ENCODE results near the gene ZNF827. TPM values are rescaled to one million over a fixed set of nuclear protein-coding genes. Genes with fewer than 3 reads are reported as not detected.

Gene ZNF827
- total RNA-seq, 1 donor from 2014 or later: 19.5 TPM

GRCh38 chr4:145820407-145820806 is 118.2 kb downstream of the ZNF827 start:
- no peak for DNase-seq (ENCODE audit: low spot score in 2 of 2)
- no peak overlapping the region for H3K27ac ChIP-seq

GRCh38 chr4:145819853-145820181 is 118.8 kb downstream of the ZNF827 start:
- no peak overlapping the region for H3K4me3 ChIP-seq
- intact Hi-C loops (cut with DNase I): no loop called here
- TF ChIP-seq CTCF (IDR thresholded peaks at IDR 0.05): no peak
- H3K27ac ChIP-seq: no peak overlapping the region
- no peaks in the 10 kb centered on the region for H3K9me3 ChIP-seq
- no peaks in the 10 kb centered on the region for H3K36me3 ChIP-seq
- no peak for DNase-seq (ENCODE audit: low spot score in 2 of 2)
- H3K27me3 ChIP-seq: no peaks in the 10 kb centered on the region
- no peaks in the 10 kb centered on the region for H3K4me1 ChIP-seq

More at GRCh38 chr4:145820407-145820806, 118.2 kb downstream of the ZNF827 start:
- no peak for TF ChIP-seq CTCF (IDR thresholded peaks at IDR 0.05)
- intact Hi-C loops (cut with DNase I): no loop called here
- Histone ChIP-seq H3K36me3 (peaks cover 0 to 5% of the 10 kb centered on the region in 2 donors), H3K4me1 (no peaks in the 10 kb centered on the region), H3K9me3 (no peaks in the 10 kb centered on the region), H3K4me3 (no peak overlapping the region), H3K27me3 (no peaks in the 10 kb centered on the region)

GRCh38 chr4:145819101-145819852 is 119.3 kb downstream of the ZNF827 start:
- no peak overlapping the region for H3K4me3 ChIP-seq
- no peak overlapping the region for H3K27ac ChIP-seq
- intact Hi-C loops (cut with DNase I): no loop called here

DNA sequence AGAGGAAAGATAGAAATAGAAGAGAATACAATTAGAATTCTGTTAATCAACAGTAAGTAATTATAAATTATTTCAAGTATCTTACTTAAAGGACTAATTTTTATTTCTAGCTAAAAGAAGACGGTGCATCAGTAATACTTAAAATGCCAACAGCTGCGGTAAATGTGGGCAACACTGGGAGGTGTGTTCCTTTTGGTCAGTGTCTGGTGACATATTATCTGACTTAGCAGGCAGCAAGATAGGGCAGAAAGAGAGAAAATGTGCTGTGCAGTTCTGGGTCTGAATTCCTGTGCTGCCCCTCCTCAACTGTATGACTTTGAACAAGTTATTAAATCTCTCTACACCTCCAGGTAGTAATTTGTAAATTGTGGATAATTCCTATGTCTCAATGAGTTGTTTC is 120.6 kb downstream of the ZNF827 start:
- intact Hi-C loops (cut with DNase I): no loop called here
- Histone ChIP-seq H3K4me1 (no peaks in the 10 kb centered on the region), H3K27me3 (no peaks in the 10 kb centered on the region), H3K27ac (no peak overlapping the region), H3K36me3 (no peaks in the 10 kb centered on the region), H3K9me3 (no peaks in the 10 kb centered on the region), H3K4me3 (no peak overlapping the region)
- no peak for TF ChIP-seq CTCF (IDR thresholded peaks at IDR 0.05)
- DNase-seq (ENCODE audit: low spot score in 2 of 2): no peak

More at GRCh38 chr4:145819101-145819852, 119.3 kb downstream of the ZNF827 start:
- no peak for DNase-seq (ENCODE audit: low spot score in 2 of 2)
- Histone ChIP-seq H3K9me3 (no peaks in the 10 kb centered on the region), H3K27me3 (no peaks in the 10 kb centered on the region), H3K36me3 (no peaks in the 10 kb centered on the region), H3K4me1 (no peaks in the 10 kb centered on the region)
- no peak for TF ChIP-seq CTCF (IDR thresholded peaks at IDR 0.05)

GRCh38 chr4:145816091-145816490 is 122.5 kb downstream of the ZNF827 start:
- intact Hi-C loops (cut with DNase I): no loop called here
- H3K4me1 ChIP-seq: no peaks in the 10 kb centered on the region

More at GRCh38 chr4:145816091-145816490, 122.5 kb downstream of the ZNF827 start:
- H3K9me3 ChIP-seq: no peaks in the 10 kb centered on the region
- TF ChIP-seq CTCF (IDR thresholded peaks at IDR 0.05): no peak
- no peak overlapping the region for H3K4me3 ChIP-seq
- no peak for DNase-seq (ENCODE audit: low spot score in 2 of 2)
- H3K27me3 ChIP-seq: no peaks in the 10 kb centered on the region
- H3K36me3 ChIP-seq: no peaks in the 10 kb centered on the region
- no peak overlapping the region for H3K27ac ChIP-seq

Measured in ascending aorta (tissue), 2 donors.